GM18505 (cell line): ENCODE data around the gene DPH2.

Experiments
- ATAC-seq: cut with Tn5 transposase; IDR thresholded peaks from one replicate; pipeline ENCODE4 v1.9.1; 2021; ENCODE audit not compliant: unreplicated experiment
- POLR2A ChIP-seq: IDR thresholded peaks from 4 replicates; pipeline ENCODE4 v1.6.1; 2011; ENCODE audit warnings: borderline replicate concordance; ENCODE audit not compliant: insufficient read depth, insufficient read length; ENCODE audit errors: extremely low read depth

DPH2 gene

DNA sequence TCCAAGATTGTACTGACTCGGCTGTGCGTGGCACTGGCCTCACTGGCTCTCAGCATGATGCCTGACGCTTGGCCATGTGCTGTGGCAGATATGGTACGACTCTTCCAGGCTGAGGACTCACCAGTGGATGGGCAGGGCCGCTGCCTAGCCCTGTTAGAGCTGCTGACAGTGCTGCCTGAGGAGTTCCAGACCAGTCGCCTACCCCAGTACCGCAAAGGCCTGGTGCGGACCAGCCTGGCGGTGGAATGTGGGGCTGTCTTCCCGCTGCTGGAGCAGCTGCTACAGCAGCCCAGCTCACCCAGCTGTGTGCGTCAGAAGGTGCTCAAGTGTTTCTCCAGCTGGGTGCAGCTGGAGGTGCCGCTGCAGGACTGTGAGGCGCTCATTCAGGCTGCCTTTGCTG, 20.1 kb upstream of the DPH2 start:
- no peak for TF ChIP-seq POLR2A
- ATAC-seq, result no peak

DNA sequence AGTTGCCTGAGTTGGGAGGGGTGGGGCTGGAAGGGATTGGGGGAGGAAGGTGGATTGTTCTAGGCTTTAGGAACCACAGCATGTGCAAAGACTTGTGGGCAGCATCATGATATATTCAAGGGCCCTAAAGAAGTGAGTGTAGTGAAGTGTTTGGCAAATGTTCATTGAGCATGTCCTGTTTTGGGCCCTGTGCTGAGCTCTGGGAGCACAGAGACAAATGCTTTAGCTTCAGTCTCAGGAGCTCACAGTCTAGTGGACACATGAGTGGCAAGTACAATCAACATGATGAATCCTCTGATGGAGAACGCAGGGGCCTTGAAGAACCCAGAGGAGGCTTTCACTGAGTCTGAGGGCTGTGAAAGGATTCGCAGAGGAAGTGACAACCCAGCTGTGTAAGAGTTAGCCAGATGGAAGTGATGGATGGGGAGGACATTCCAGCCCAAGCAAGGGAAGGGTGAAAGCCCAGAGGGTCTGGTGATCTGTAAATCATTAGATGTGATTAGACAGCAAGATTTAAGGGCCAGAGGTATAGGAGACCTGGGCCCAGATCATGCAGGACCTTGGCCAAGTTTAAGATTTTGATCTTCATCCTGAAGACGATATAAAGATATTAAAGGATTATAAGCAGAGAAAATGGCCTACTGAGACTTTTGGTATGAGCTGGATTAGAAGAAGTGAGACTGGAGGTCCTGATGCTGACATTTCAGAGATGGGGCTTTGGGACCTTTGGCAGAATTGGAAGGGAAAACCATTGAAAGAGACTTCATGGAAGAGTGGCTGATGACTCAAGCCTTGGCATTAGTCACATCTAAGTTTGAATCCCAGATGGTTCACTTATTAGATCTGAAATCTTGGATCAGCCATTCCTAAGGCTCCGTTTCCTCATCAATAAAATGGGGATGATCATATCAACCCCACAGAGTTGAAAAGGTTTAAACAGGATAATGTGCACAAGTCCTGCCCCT, 18.5 kb upstream of the DPH2 start:
- TF ChIP-seq POLR2A, result no peak
- no peak for ATAC-seq

DNA sequence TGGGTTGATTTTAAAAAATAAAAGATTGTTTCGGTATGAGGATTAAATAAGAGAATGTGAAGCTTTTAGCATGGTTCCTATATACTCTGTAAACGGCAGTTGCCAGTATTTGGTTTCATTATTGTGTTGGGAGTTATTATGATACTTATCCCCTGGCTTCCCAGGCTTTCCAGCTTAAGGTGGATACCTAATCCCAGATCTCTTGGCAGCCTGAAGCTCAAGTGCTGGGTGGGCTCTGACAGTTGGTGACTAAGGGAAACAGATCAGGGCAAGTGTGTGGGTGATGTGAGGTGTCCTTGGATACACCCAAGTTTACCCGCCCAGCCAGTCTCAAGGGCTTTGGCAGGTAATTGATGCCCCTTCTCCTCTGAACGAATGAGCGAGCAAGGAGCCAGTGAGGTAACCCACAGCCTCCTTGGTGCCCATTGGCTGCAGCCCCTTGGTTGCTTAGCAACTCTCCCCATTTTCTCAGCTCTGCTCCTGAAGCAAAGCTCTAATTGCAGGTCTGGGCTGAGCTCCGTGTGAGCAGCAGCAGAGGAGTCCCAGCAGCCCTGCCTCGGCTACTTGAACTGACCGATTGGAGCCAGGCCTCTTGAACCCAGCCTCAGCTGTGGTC, 17.0 kb upstream of the DPH2 start:
- no peak for ATAC-seq
- TF ChIP-seq POLR2A, result no peak

DNA sequence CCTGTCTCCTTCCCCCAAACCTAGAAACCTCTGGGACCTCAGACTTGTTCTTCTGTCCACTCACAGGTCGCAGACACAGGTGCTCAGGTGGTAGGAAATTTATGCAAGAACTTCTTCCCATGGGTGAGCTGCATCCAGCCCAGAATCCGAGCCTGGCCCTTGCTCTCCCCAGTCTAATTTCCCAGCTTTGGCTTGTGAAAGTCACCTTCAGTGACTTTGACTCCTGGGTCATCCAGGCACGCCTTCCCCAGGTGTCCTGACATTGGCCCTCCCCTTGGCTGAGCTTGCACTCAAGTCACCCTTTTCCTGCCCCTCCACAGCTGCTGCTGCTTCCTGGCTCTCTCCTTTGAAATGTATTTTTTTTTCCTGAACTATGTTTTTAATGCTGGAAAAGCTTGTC, 16.4 kb upstream of the DPH2 start:
- no peak for TF ChIP-seq POLR2A
- ATAC-seq, result no peak

DNA sequence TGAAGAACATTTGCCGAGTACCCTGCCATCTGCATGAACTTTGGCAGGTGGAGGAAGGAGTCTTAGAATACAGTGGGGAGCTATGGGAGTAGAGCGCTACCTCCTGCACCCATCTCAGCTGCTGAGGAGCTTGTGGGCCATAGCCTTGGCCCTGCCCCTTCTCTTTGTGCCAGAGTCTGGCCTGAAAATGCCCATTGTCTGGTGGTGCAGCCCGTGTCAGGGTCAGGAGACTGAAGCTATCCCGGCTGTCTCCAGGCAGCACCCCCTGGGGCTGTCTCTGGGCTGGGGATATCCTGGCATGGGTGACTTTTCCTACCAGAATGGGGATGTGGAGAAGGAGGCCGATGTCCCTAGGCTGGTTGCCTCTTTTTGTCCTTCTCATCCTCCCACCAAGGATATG, 15.8 kb upstream of the DPH2 start:
- no peak for TF ChIP-seq POLR2A
- ATAC-seq, result no peak

DNA sequence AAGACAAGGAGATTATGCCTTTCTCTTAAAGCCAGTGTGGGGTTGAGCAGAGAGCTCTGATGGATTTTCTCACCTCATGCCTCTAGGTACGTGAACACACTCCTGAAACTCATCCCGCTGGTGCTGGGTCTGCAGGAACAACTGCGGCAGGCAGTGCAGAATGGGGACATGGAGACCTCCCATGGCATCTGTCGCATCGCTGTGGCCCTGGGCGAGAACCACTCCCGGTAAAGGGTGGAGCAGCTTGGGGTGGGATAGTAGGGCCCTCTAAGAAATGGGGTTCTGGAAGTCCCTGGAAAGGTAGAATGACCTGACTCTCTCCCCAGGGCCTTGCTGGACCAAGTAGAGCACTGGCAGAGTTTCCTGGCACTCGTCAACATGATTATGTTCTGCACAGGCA, 13.6 kb upstream of the DPH2 start:
- TF ChIP-seq POLR2A, result no peak
- ATAC-seq, result no peak

DNA sequence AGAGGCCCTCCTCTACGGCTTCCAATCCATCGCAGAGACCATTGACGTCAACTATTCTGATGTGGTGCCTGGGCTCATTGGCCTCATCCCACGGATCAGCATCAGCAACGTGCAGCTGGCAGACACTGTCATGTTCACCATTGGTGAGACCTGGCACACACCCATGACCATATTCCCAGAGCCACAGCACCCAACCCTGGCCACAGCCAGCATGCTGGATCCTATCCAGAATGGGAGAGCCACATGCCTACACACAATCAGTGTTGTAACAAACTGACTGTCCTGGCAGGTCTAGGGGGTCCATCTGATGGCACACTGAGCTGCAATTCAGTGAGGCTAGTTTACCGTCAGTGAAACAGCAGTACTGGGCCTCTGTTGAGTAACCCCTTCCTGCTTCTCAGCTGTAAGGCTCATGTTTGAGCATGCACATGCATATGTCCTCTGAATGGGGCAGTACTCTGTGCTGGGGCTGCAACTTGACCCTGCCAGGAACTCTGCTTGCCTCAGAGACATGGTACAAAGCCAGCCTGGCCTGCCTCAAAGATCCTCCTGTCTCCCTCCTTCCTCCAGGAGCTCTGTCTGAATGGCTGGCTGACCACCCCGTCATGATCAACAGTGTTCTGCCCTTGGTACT, 12.3 kb upstream of the DPH2 start:
- TF ChIP-seq POLR2A, result no peak
- ATAC-seq, result no peak

DNA sequence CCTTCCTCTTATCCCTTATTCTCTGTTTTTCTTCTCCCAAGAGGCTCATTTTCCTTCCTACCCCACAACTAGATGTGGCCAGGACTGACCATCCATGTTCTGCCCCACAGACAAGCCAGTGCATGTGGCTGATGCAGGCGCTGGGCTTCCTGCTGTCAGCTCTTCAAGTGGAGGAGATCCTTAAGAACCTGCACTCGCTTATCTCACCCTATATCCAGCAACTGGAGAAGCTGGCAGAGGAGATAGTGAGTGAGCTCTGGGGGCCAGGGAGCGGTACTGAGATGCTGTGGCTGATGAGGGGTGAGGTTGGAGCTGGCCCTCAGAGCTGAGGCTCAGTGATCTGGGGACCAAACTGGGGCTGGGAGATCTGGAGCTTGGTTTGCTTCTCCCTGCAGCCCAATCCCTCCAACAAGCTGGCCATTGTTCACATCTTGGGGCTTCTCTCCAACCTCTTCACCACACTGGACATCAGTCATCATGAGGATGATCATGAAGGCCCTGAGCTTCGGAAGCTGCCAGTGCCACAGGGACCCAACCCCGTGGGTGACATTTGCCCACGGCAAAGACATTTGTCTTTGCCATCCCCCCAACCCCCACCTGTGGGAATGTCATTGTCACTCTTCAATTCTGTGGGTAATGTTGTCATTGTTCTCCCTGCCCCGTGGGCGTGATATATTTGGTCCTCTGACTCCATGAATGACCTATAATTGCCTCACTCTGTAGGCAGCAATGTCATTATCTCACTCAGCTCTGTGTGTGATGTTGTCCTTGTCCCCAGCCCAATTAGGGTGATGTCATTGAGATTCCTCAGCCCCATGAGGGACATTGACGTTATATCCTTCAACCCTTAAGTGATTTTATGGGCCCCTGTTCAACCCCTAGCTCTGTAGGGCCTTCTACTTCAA, 11.2 kb upstream of the DPH2 start:
- ATAC-seq, result no peak
- no peak for TF ChIP-seq POLR2A

DNA sequence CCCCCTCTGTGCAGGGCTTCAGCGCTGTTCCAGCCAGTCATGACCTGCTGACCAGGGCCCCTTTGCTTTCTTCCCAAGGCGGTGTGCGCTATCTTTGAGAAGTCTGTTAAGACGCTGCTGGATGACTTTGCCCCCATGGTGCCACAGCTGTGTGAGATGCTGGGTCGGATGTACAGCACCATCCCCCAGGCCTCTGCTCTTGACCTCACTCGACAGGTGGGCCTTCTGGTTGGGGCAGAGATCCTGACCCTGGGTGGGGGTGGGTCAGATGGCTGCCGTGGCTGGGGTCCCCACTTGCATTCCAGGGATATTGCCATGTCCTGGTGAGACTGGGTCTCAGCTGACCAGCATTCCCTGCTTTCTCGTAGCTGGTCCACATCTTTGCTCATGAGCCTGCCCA, 9.0 kb upstream of the DPH2 start:
- no peak for TF ChIP-seq POLR2A
- no peak for ATAC-seq

DNA sequence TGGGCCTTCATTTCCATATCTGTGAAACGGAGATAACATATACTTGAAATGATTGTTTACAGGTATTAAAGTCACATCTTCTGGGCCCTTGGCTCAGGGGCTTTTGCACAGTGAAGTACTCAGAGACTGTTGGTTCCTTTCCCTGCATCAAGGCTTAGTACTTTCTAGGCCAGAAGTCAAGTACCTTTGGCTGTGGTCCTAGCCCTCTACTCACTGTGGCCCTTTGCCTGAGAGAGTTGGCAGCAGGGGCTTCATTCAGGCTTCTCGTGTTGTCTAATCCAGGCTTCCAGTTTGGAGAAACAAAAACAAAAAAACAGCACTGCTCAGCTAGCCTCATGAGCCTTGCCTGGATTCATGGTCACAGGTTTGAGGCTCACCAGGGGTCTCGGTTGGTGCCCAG, 8.1 kb upstream of the DPH2 start:
- TF ChIP-seq POLR2A, result no peak
- ATAC-seq, result no peak

DNA sequence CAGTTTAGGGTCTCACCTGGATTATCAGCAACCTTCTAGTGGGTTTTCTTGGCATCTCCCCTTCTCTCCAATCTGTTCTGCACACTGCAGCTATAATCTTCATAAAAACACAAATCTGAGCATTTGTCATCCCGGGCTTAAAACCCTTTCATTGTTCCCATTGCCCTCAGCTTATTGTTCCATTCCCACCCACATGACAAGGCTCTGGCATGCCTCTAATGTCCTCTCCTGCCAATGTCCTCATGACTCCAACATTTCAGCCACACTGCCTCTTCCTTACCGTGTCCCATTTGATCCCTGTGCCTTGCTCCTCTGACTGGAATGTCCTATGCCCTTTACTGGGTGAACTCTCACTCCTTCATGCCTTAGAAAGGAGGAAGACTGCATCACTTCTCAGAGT, 7.5 kb upstream of the DPH2 start:
- TF ChIP-seq POLR2A, result no peak

DNA sequence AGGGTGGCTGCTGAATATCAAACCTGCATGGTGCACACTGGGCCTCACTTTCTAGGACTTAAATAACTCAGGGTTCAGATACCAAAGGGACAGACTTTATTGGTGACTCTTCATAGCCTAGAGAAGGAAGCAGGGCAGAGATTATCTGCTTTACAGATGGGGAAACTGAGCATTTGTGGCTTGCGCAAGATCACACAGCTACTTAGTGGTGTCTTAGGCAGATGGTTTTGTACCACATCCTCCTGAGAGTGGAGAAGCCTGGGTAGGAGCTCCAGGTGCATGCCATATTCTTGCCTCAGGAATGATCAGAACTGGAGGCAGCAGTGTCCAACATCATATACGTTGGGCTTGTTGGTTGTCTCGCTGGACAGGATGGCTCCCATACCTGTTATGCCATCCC, 6.8 kb upstream of the DPH2 start:
- no peak for TF ChIP-seq POLR2A
- ATAC-seq, result no peak

More for the DNA sequence above, 7.5 kb upstream of the DPH2 start:
- ATAC-seq, result no peak

DNA sequence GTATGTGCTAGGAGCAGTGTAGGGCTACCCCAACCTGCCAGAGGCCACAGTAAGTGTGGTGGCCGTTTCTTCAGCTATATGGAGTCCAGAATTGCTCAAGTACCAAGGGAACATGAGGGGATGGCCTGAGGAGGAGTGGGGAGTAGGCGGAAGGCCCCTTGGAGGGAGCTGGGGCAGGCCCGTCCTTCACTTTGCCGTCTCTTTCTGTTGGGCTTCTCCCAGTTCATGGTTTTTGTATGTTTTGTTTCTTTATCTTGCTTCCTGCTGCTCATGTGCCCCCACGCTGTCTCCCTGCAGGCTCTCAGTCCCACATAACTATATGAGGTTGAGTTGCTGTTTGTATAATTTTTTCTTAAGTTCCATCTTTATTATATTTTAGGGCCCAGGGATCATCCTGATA, 5.9 kb upstream of the DPH2 start:
- no peak for TF ChIP-seq POLR2A
- no peak for ATAC-seq
